Globus pallidus (tissue), 1 donor: Measurements from ENCODE around the gene ST14.

Experiments used
- DNase-seq: peaks from one replicate; pipeline ENCODE4 v3.0.0-alpha.2; 2015; ENCODE audit warnings: low spot score

ST14 gene

GRCh38 chr11:130136107-130136506, 23.5 kb upstream of the ST14 start:
- no peak for DNase-seq

GRCh38 chr11:130137999-130138398, 21.6 kb upstream of the ST14 start:
- DNase-seq, result no peak

GRCh38 chr11:130139401-130139800, 20.2 kb upstream of the ST14 start:
- DNase-seq, result no peak

- no peak for DNase-seq
These were observed 17.8 kb upstream of the ST14 start for GRCh38 chr11:130141561-130142341.

GRCh38 chr11:130144141-130144540, 15.4 kb upstream of the ST14 start:
- DNase-seq, result peak; percentile 31

GRCh38 chr11:130144861-130145281, 14.7 kb upstream of the ST14 start:
- no peak for DNase-seq

GRCh38 chr11:130145311-130145812, 14.2 kb upstream of the ST14 start:
- no peak for DNase-seq

- DNase-seq, result no peak
These were observed 13.4 kb upstream of the ST14 start for GRCh38 chr11:130145975-130146776.

- DNase-seq, result peak; percentile 70
These were observed 12.8 kb upstream of the ST14 start for GRCh38 chr11:130146796-130147195.

- no peak for DNase-seq
These were observed 10.7 kb upstream of the ST14 start for GRCh38 chr11:130148796-130149326.

- DNase-seq, result no peak
These were observed 8.8 kb upstream of the ST14 start for GRCh38 chr11:130150790-130151189.

GRCh38 chr11:130151196-130151595, 8.4 kb upstream of the ST14 start:
- no peak for DNase-seq

GRCh38 chr11:130156108-130157022, 3.2 kb upstream of the ST14 start:
- no peak for DNase-seq

- no peak for DNase-seq
These were observed 2.5 kb upstream of the ST14 start for GRCh38 chr11:130157101-130157500.

GRCh38 chr11:130157840-130158239, 1.7 kb upstream of the ST14 start:
- DNase-seq, result no peak

- no peak for DNase-seq
These were observed 443 bp upstream of the ST14 start for GRCh38 chr11:130159139-130159538.

GRCh38 chr11:130160498-130161155, 1.0 kb downstream of the ST14 start:
- DNase-seq, result no peak

- no peak for DNase-seq
These were observed 2.0 kb downstream of the ST14 start for GRCh38 chr11:130161441-130162145.

- DNase-seq, result no peak
These were observed 3.2 kb downstream of the ST14 start for GRCh38 chr11:130162733-130163132.
